ENCODE measurements around the gene HS3ST1.
A peak's percentile ranks its signal among the peaks of the same experiment; 100 is the strongest.

HS3ST1 gene

GRCh38 chr4:11428231-11428898 lies at the start of gene HS3ST1:
TSS of gene HS3ST1 (minus strand) at chr4:11428894. CDS start at chr4:11400005, 28,889 bp downstream.
- peak in 1 of 56 donors; percentile 13 for DNase-seq

GRCh38 chr4:11475871-11476270 lies 47.2 kb upstream of the HS3ST1 start:
- DNase-seq: no peak

- no peak for DNase-seq
Observed at GRCh38 chr4:11474146-11474545, 45.5 kb upstream of the HS3ST1 start.

GRCh38 chr4:11472535-11472934 lies 43.8 kb upstream of the HS3ST1 start:
- no peak for DNase-seq

GRCh38 chr4:11471618-11472017 lies 42.9 kb upstream of the HS3ST1 start:
- DNase-seq: peak in 1 of 56 donors; percentile 1

- DNase-seq: no peak
Observed at GRCh38 chr4:11471046-11471441, 42.4 kb upstream of the HS3ST1 start.

GRCh38 chr4:11470438-11471045 lies 41.8 kb upstream of the HS3ST1 start:
- no peak for DNase-seq

GRCh38 chr4:11469650-11470437 lies 41.1 kb upstream of the HS3ST1 start:
- no peak for DNase-seq

- no peak for DNase-seq
Observed at GRCh38 chr4:11468901-11469300, 40.2 kb upstream of the HS3ST1 start.

GRCh38 chr4:11467931-11468330 lies 39.2 kb upstream of the HS3ST1 start:
- no peak for DNase-seq

- DNase-seq: no peak
Observed at GRCh38 chr4:11463707-11464106, 35.0 kb upstream of the HS3ST1 start.

GRCh38 chr4:11456401-11456800 lies 27.7 kb upstream of the HS3ST1 start:
- DNase-seq: no peak

- DNase-seq: no peak
Observed at GRCh38 chr4:11455201-11455835, 26.6 kb upstream of the HS3ST1 start.

GRCh38 chr4:11451716-11452115 lies 23.0 kb upstream of the HS3ST1 start:
- DNase-seq: no peak

- DNase-seq: no peak
Observed at GRCh38 chr4:11446155-11446811, 17.6 kb upstream of the HS3ST1 start.

GRCh38 chr4:11441194-11441556 lies 12.5 kb upstream of the HS3ST1 start:
- DNase-seq: no peak

- no peak for DNase-seq
Observed at GRCh38 chr4:11440481-11441193, 11.9 kb upstream of the HS3ST1 start.

GRCh38 chr4:11439836-11440235 lies 11.1 kb upstream of the HS3ST1 start:
- peak in 1 of 56 donors; percentile 6 for DNase-seq

- DNase-seq: no peak
Observed at GRCh38 chr4:11438647-11439046, 10.0 kb upstream of the HS3ST1 start.

GRCh38 chr4:11436673-11437072 lies 8.0 kb upstream of the HS3ST1 start:
- no peak for DNase-seq

GRCh38 chr4:11436084-11436483 lies 7.4 kb upstream of the HS3ST1 start:
- no peak for DNase-seq
